ENCODE measurements around the gene FHIT.

Gene FHIT

GRCh38 chr3:61008153-61008997 lies 242.9 kb downstream of the FHIT start:
- TF ChIP-seq GATA3 (IDR thresholded peaks at IDR 0.05; ENCODE audit: low read depth, low read length) = no peak
- no peak for TF ChIP-seq GATA2 (IDR thresholded peaks at IDR 0.05; ENCODE audit: low read depth, low read length)

DNA sequence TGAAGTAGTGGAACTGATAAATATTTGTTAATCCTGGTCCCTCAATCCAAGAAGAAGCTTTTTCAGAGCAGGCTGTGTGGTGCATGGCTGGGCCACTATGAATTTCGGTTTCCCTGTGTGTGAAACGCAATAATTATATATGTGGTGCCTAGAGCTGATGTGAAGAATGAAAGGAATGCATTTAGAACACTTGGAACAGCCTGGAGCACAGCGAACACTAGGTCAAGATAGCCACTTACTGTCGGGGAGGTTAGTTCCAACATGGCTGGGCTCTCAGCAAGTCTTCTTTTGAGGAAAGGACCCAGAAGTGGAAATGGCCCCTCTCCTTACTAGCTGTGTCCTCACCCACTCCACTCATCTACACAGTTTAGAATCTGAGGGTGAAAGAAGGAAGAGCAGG lies 245.7 kb downstream of the FHIT start:
- TF ChIP-seq GATA2 (IDR thresholded peaks at IDR 0.05; ENCODE audit: low read depth, low read length) (no peak), GATA3 (IDR thresholded peaks at IDR 0.05; ENCODE audit: low read depth, low read length) (no peak)

- TF ChIP-seq GATA2 (IDR thresholded peaks at IDR 0.05; ENCODE audit: low read depth, low read length) = no peak
- no peak for TF ChIP-seq GATA3 (IDR thresholded peaks at IDR 0.05; ENCODE audit: low read depth, low read length)
Measured at GRCh38 chr3:60998858-60999257, 252.4 kb downstream of the FHIT start.

DNA sequence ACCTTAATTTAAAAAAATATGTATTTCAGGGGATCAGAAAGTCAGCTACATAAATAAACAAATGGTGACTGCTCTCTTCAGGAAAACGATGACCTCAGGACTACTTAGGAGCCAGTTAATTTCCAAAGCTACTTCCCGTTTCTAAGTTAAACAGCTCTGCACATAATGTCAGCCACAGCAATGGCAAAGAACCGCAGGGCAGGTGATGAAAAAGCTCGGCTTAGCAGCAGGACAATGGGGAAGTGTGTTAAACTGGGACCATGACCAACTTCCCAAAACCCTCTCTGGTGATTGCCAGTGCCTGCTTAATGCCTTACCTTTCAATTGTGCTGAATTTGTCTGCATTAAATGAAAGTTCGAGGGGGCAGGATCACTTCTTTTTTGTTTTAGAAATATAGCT lies 258.9 kb downstream of the FHIT start:
- TF ChIP-seq GATA3 (IDR thresholded peaks at IDR 0.05; ENCODE audit: low read depth, low read length) (no peak), GATA2 (IDR thresholded peaks at IDR 0.05; ENCODE audit: low read depth, low read length) (no peak)

- TF ChIP-seq GATA3 (IDR thresholded peaks at IDR 0.05; ENCODE audit: low read depth, low read length) (no peak), GATA2 (IDR thresholded peaks at IDR 0.05; ENCODE audit: low read depth, low read length) (no peak)
Measured at GRCh38 chr3:60990442-60990730, 260.9 kb downstream of the FHIT start.

- no peak for TF ChIP-seq GATA2 (IDR thresholded peaks at IDR 0.05; ENCODE audit: low read depth, low read length)
- no peak for TF ChIP-seq GATA3 (IDR thresholded peaks at IDR 0.05; ENCODE audit: low read depth, low read length)
Measured at GRCh38 chr3:60989626-60990441, 261.4 kb downstream of the FHIT start.

DNA sequence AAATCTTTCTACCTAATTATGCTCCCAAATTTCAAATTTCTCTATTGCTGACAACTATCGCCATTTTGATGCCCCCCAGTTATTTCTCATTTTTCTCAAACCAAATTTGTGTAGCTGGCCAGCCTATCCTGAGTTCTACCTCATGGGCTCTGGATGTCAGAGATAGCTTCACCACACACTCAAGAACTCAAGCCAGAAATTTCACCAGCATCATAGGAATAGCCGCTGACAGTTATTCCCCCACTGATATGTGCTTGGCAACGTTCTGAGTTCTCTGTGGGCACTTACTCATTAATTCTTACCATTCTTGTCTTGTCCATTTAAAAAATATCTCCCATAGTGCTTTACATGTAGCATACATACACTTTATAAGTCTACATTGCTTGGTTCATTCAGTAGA lies 264.7 kb downstream of the FHIT start:
- no peak for TF ChIP-seq GATA2 (IDR thresholded peaks at IDR 0.05; ENCODE audit: low read depth, low read length)

DNA sequence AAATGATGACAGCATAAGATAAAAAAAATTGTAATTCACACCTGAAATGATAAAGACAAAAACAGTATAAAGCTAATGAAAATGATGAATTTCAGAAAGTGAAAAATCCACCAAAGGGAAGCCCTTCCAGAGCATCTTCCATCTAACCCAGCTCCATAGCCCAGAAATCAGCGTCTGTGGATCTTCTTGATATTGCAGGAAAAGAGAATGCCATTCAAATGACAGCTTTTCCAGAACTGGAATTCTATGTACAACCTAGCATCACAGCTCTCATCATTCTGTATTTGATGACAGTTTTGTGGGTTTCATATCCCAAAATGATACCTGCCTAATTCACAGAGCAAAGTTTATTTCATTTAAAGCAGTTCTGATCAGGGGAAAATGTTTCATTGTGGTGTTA lies 267.3 kb downstream of the FHIT start:
- no peak for TF ChIP-seq GATA2 (IDR thresholded peaks at IDR 0.05; ENCODE audit: low read depth, low read length)

DNA sequence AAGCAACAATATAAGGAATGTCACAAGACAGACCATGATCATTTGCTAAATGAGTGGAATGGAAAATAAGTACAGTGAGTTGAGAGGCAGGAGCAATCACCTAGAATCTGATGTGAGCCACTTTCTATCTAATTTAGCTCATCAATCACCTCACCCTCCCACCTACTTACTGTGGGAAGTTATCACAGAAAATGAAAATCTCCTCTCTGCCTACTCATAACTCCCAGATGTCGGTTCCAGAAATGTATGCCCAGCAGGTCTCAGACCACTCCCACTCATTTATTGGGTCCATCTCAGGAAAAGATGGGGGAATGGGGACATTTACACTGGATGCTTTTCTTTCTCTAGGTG lies 270.9 kb downstream of the FHIT start:
- TF ChIP-seq GATA2 (IDR thresholded peaks at IDR 0.05; ENCODE audit: low read depth, low read length) (no peak), GATA3 (IDR thresholded peaks at IDR 0.05; ENCODE audit: low read depth, low read length) (no peak)

DNA sequence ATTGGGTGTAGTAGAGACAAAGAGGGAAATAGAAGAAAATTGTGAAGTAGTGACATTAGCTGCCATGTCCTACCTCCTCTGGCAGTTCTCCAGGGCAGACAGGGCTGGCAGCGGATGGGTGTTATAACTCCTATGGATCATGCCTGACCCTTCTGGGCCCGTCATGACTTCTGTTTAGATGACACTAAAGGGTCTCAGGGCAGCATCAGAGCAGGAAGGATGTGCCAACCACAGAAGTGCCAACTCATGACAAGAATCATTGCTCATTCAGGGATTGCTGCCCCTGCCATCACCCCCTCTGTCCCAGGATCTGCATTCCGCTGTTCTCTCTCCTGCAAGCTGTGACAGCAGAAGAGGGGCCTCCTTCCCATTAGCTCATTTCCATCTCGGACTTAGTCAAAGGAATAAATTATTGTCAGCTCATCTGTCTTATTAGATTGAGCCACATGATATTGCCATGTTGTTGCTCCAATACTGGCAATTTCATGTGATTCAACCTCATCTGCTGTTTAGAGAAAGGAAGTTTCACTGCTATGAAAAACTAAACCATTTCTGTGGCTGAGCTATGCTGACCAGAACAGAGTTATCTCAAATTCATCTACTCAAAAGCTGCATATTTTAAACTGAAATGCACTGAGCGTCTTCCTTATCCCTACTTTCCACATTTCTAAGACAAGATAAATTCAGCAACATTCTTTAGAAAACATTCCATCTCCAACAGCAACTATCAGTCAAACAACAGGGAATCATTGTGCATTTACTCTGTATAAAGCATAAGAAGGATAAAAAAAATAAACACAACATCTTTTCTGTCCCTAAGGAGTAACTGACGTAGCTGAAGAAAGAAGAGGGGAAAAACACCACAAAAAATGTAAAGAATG lies 271.6 kb downstream of the FHIT start:
- TF ChIP-seq GATA3 (IDR thresholded peaks at IDR 0.05; ENCODE audit: low read depth, low read length) (no peak), GATA2 (IDR thresholded peaks at IDR 0.05; ENCODE audit: low read depth, low read length) (no peak)

DNA sequence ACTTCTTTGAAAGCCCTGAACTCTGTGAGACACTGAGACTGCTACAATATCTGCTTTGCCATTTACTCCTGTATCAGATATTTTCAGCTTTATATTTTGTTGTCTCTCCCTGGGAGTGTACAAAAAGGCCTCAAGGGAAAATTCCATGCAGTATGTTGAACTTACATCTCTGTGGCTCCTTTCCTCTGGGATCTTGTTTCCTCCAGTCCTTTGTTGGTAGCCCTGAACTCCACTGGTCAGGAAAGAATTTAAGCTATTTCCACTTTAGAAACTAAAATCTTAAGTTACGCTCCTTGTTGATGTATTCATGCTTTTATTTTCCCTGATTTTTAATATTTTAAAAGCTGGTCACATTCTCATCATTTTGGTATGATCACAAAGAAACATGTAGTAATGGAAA lies 277.9 kb downstream of the FHIT start:
- TF ChIP-seq GATA2 (IDR thresholded peaks at IDR 0.05; ENCODE audit: low read depth, low read length) (no peak), GATA3 (IDR thresholded peaks at IDR 0.05; ENCODE audit: low read depth, low read length) (no peak)

DNA sequence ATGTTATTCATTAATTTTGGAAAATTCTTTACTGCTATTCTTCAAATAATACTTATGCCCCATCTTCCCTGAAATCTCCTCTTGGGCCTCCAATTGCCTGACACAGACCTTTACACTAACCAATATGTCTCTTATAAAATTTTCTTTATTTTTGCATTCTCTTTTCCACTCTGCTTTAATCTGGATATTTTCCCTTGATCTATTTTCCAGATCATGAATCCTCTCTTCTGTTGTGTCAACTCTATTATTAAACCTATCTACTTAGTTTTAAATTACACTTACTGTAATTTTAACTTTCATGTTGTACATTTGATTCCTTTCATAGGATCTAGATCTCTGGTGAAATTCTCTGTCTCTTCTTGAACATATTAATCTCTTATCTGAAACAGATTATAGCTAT lies 278.7 kb downstream of the FHIT start:
- TF ChIP-seq GATA3 (IDR thresholded peaks at IDR 0.05; ENCODE audit: low read depth, low read length) (no peak), GATA2 (IDR thresholded peaks at IDR 0.05; ENCODE audit: low read depth, low read length) (no peak)

GRCh38 chr3:60970850-60971249 lies 280.4 kb downstream of the FHIT start:
- no peak for TF ChIP-seq GATA3 (IDR thresholded peaks at IDR 0.05; ENCODE audit: low read depth, low read length)

GRCh38 chr3:60967141-60967540 lies 284.1 kb downstream of the FHIT start:
- TF ChIP-seq GATA3 (IDR thresholded peaks at IDR 0.05; ENCODE audit: low read depth, low read length) (no peak), GATA2 (IDR thresholded peaks at IDR 0.05; ENCODE audit: low read depth, low read length) (no peak)

Measured in SH-SY5Y (cell line).